Gastrocnemius medialis (tissue), 4 donors: Measurements from ENCODE around the gene PDE8A. TPM values are rescaled to one million over a fixed set of nuclear protein-coding genes. Genes with fewer than 3 reads are reported as not detected.

Experiments used
- ATAC-seq, 2 donors: fragments of 150-250 bp; one replicate each; pipeline ENCODE4 v1.9.1; 2016
- DNase-seq, 2 donors: peaks; one replicate each; pipeline ENCODE4 v3.0.0-alpha.2; 2019
- H3K27ac ChIP-seq, 4 donors: fragments of 200-600 bp; sonication (generic); 1 replicate in 1 of 4; 2 replicates in 3 of 4; pipeline ENCODE4 v1.5.1; 2016 to 2018; ENCODE audit warnings: mild to moderate bottlenecking in 2 of 4, moderate library complexity in 1 of 4
- H3K27me3 ChIP-seq, 3 donors: fragments of 200-600 bp; sonication (generic) in 2 of 3; 1 replicate in 1 of 3; 2 replicates in 2 of 3; pipeline versions ENCODE4 v1.5.1 to v1.6.0; 2016 to 2019; ENCODE audit warnings: mild to moderate bottlenecking in 1 of 3, moderate library complexity in 1 of 3
- H3K36me3 ChIP-seq, 2 donors: fragments of 200-600 bp; sonication (generic) in 1 of 2; one replicate each; pipeline ENCODE4 v1.5.1; 2017 to 2018
- H3K4me1 ChIP-seq, 2 donors: fragments of 200-600 bp; sonication (generic) in 1 of 2; one replicate each; pipeline ENCODE4 v1.5.1; 2016 to 2017; ENCODE audit warnings: mild to moderate bottlenecking in 2 of 2
- H3K4me3 ChIP-seq, 4 donors: fragments of 200-600 bp; sonication (generic) in 3 of 4; 1 replicate in 1 of 4; 2 replicates in 3 of 4; pipeline ENCODE4 v1.5.1; 2016 to 2019; ENCODE audit warnings: mild to moderate bottlenecking in 2 of 4
- H3K9me3 ChIP-seq, 3 donors: fragments of 200-600 bp; sonication (generic) in 2 of 3; 1 replicate in 1 of 3; 2 replicates in 2 of 3; pipeline ENCODE4 v1.5.1; 2016 to 2019
- CTCF ChIP-seq, 5 experiments: fragments of 450-650 bp in 3 of 5; fragments of 200-600 bp in 2 of 5; sonication (generic) in 2 of 5; IDR thresholded peaks in 4 of 5; conservative IDR thresholded peaks in 1 of 5; 1 replicate in 4 of 5; 2 replicates in 1 of 5; pipeline ENCODE4 v1.5.1; 2016 to 2019; ENCODE audit warnings: antibody characterized with exemption in 5 of 5, mild to moderate bottlenecking in 3 of 5, moderate library complexity in 3 of 5
- POLR2A ChIP-seq, 2 donors: fragments of 450-650 bp; IDR thresholded peaks; one replicate each; pipeline ENCODE4 v1.6.1; 2017; ENCODE audit warnings: antibody characterized with exemption in 2 of 2, mild to moderate bottlenecking in 2 of 2, moderate library complexity in 2 of 2
- in situ Hi-C, 4 donors: fragments of 200-750 bp; cut with MboI; loops; one replicate each; pipeline versions ENCODE4 v1.15.0 to v1.8.0; 2017; ENCODE audit warnings: low sequenced_read_pairs in 4 of 4
- intact Hi-C: fragments of 100-400 bp; cut with DNase I; formaldehyde crosslinking; loops from one replicate; pipeline ENCODE4 v1.15.1; 2023; ENCODE audit warnings: low total_unique reads
- total RNA-seq, 4 donors: library from RNA; depleted of rRNA; stranded (reverse); fragments of >200 nt; gene quantifications; one replicate each; pipeline versions ENCODE4 v1.1.0 to v1.2.3, GENCODE V29; 2016

Gene PDE8A
- total RNA-seq, 4 donors from 2014 or later, result 6.3 to 20.6 (median 13.9) TPM

GRCh38 chr15:85124173-85124572 lies 142.5 kb downstream of the PDE8A start:
- ATAC-seq (no peak), DNase-seq (no peak)
- no peak overlapping the region for H3K27ac ChIP-seq
- H3K4me3 ChIP-seq, result no peak overlapping the region
- H3K36me3 ChIP-seq, result peaks cover 0 to 38% of the 10 kb centered on the region in 2 donors
- no peaks in the 10 kb centered on the region for H3K9me3 ChIP-seq
- intact Hi-C loops, result no loop called here
- no peaks in the 10 kb centered on the region for H3K27me3 ChIP-seq
- in situ Hi-C loops, result no loop called here
- H3K4me1 ChIP-seq, result no peaks in the 10 kb centered on the region
- TF ChIP-seq POLR2A (IDR thresholded peaks at IDR 0.05), result no peak
- no peak for TF ChIP-seq CTCF (IDR thresholded peaks at IDR 0.05 in 4 of 5, conservative IDR thresholded peaks at IDR 0.05 in 1 of 5)

DNA sequence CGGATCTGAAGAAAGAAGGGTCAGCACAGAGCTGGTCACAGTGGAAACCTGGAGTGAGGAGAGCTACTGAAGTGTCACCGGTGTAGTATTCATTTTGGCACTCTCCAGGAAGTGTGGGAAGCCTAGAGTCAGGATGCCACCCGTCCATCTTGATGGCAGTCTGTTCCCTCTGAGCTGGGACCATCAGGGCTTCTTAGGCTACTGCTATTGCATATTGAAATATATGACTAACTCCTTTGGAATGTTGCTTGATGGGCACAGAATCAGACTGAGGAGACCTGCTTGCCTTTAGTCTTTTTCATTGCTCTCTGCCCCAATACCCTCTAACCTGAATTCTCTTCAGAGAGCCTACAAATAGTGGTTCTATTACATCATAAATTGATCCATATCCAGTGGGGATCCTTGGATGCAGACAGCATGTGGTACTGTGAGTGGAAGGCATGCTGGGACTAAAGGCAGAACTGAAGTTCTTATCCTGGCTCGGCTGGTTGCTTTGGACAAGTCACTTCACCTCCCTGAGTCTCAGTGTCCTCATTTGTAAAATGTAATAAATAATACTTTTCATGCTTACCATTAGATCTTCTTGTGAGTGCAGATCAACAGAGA lies 143.5 kb downstream of the PDE8A start:
- Histone ChIP-seq H3K4me3 (no peak overlapping the region), H3K36me3 (peaks cover 0 to 38% of the 10 kb centered on the region in 2 donors), H3K4me1 (no peaks in the 10 kb centered on the region), H3K27me3 (no peaks in the 10 kb centered on the region), H3K9me3 (no peaks in the 10 kb centered on the region), H3K27ac (no peak overlapping the region)
- intact Hi-C loops (no loop called here), in situ Hi-C loops (no loop called here)
- no peak for DNase-seq
- ATAC-seq, result no peak
- TF ChIP-seq POLR2A (IDR thresholded peaks at IDR 0.05) (no peak), CTCF (IDR thresholded peaks at IDR 0.05 in 4 of 5, conservative IDR thresholded peaks at IDR 0.05 in 1 of 5) (no peak)

DNA sequence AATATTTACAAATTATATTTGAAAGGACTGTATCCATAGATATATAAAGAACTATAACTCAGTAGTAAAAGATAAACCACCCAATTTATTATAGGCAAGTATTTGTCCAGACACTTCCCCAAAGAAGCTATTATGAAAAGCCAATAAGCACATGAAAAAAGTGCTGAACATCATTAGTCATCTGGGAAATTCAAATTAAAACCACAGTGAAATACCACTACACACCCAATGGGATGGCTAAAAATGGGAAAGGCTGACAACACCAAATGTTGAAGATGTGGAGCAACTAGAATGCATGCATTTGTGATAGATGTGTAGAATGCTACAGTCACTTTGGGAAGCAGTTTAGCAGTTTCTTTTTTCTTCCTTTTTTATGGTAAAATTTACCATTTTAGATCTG lies 147.0 kb downstream of the PDE8A start:
- H3K4me3 ChIP-seq, result no peak overlapping the region
- intact Hi-C loops (no loop called here), in situ Hi-C loops (no loop called here)
- no peak overlapping the region for H3K27ac ChIP-seq
- H3K9me3 ChIP-seq, result no peaks in the 10 kb centered on the region
- no peak for DNase-seq
- no peak for ATAC-seq
- no peak for TF ChIP-seq POLR2A (IDR thresholded peaks at IDR 0.05)
- no peak for TF ChIP-seq CTCF (IDR thresholded peaks at IDR 0.05 in 4 of 5, conservative IDR thresholded peaks at IDR 0.05 in 1 of 5)
- peaks cover 0 to 34% of the 10 kb centered on the region in 2 donors for H3K36me3 ChIP-seq
- no peaks in the 10 kb centered on the region for H3K4me1 ChIP-seq
- H3K27me3 ChIP-seq, result no peaks in the 10 kb centered on the region

GRCh38 chr15:85129881-85130280 lies 148.2 kb downstream of the PDE8A start:
- no peak for ATAC-seq
- peaks cover 0 to 28% of the 10 kb centered on the region in 2 donors for H3K36me3 ChIP-seq
- H3K4me1 ChIP-seq, result no peaks in the 10 kb centered on the region
- no peak for DNase-seq
- no peaks in the 10 kb centered on the region for H3K9me3 ChIP-seq
- H3K4me3 ChIP-seq, result no peak overlapping the region
- intact Hi-C loops, result no loop called here
- TF ChIP-seq POLR2A (IDR thresholded peaks at IDR 0.05) (no peak), CTCF (IDR thresholded peaks at IDR 0.05 in 4 of 5, conservative IDR thresholded peaks at IDR 0.05 in 1 of 5) (no peak)
- no peaks in the 10 kb centered on the region for H3K27me3 ChIP-seq
- no peak overlapping the region for H3K27ac ChIP-seq
- in situ Hi-C loops, result no loop called here

- Histone ChIP-seq H3K27ac (no peak overlapping the region), H3K4me1 (no peaks in the 10 kb centered on the region), H3K9me3 (no peaks in the 10 kb centered on the region), H3K27me3 (no peaks in the 10 kb centered on the region), H3K4me3 (no peak overlapping the region), H3K36me3 (peaks cover 0 to 35% of the 10 kb centered on the region in 2 donors)
- in situ Hi-C loops (no loop called here), intact Hi-C loops (no loop called here)
- DNase-seq (no peak), ATAC-seq (no peak)
- TF ChIP-seq CTCF (IDR thresholded peaks at IDR 0.05 in 4 of 5, conservative IDR thresholded peaks at IDR 0.05 in 1 of 5) (no peak), POLR2A (IDR thresholded peaks at IDR 0.05) (no peak)
These were observed 150.3 kb downstream of the PDE8A start for GRCh38 chr15:85131915-85132314.
